ENCODE results near the gene RNF169.
"Not testable (repeated sequence)": the region's sequence is repeated elsewhere in the genome, so short reads cannot be mapped to it uniquely, and the experiment has no call there.

RNF169 gene

DNA sequence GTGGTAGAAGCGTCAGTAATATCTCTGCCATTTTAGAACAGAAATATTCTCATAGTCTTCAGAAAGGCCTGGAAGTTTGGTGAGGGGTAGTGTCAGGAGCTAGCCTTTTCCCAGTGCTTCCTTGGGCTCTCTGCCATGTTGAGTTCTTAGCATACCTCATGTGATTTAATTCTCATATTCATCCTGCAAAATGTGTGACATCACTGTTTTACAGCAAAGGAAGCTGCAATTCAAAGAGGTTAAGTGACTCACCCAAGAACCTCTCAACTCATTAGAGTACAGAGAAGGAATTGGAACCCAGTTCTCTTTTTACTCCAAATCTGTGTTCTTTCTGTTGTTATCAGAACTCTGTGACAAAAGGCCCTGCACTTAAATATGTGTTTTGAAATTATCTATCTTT is 72.1 kb downstream of the RNF169 start:
- DNase-seq (ENCODE audit: low spot score), result no peak

DNA sequence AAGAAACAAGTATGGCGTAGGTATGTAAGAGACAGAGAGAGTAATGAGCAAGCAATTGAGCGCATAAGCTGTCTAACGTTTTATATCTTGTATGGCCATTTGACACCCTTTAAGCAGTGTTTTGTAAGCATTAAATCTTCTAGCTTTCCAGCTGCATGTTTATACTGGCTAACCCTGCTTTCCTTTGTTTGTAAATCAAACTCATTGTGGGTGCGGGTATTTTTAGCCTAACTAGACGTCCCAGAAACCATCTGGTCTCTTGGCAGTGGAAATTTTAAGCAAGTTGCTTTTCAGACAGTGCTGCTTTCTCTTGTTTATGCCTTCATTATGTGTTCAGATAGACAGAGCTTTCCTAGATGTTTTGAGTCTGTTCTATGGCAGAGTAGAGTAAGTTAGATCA is 73.5 kb downstream of the RNF169 start:
- no peak for DNase-seq (ENCODE audit: low spot score)

DNA sequence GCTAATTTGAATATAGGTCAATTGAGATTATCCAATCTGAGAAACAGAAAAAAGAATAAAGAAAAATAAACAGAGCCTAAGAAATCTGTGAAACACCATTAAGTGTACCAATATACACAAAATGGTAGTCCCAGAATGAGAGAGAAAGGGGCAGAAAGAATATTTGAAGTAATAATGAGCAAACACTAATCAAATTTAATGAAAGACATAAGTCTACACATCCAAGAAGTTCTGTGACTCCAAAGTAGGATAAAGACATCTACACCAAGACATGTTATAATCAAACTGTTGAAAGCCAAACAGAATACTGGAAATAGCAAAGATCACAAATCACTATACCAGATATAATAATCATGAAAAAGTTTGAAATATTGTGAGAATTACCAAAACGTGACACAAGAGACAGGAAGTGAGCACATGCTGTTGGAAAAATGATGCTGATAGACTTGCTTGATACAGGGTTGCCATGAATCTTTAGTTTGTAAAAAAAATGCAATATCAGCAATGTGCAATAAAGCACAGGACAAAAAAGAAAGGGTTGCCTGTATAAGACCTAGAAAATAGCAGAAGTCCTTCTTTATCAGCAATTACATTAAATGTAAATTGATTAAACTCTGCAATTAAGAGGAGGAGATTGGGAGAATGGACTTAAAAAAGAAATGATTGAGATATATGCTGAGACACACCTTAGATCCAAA is 75.8 kb downstream of the RNF169 start:
- no peak for DNase-seq (ENCODE audit: low spot score)

DNA sequence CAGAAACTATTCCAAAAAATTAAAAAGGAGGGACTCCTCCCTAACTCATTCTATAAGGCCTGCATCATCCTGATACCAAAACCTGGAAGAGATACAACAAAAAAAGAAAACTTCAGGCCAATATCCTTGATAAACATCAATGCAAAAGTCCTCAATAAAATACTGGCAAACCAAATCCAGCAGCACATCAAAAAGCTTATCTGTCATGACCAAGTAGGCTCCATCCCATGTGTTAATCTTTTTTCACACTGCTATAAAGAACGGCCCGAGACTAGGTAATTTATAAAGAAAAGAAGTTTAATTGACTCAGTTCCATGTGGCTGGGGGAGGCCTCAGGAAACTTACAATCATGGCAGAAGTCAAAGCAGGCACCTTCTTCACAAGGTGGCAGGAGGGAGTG is 76.9 kb downstream of the RNF169 start:
- not testable (repeated sequence) for DNase-seq (ENCODE audit: low spot score)

DNA sequence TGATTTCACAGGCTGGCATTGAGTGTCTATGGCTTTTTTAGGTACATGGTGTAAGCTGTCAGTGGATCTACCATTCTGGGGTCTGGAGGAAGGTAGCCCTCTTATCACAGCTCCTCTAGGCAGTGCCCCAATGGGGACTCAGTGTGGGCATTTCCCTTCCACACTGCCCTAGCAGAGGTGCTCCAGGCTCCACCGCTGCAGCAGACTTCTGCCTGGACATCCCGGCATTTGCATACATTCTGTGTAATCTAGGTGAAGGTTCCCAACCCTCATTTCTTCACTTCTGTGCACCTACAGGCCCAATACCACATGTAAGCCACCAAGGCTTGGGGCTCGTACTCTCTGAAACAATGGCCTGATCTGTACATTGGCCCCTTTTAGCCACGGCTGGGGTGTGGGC is 78.3 kb downstream of the RNF169 start:
- no peak for DNase-seq (ENCODE audit: low spot score)

DNA sequence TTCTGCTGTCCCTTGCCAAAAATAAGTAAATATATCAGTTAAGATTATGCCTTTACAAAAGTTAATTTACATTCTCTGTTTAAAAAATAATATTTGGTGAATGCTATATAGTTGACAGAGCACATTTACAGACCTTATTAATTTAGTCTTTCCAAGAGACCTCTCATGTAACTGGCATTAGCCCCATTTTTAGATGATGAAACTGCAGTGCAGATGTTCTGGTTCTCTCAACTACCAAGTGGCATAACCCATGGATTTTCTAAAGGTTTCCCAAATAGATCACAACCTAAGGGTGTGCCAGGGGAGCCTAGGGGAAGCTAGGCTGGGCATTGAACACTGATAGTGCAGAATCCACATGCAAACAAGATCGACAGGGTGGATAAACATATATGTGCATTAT is 88.5 kb downstream of the RNF169 start:
- DNase-seq (ENCODE audit: low spot score), result no peak

DNA sequence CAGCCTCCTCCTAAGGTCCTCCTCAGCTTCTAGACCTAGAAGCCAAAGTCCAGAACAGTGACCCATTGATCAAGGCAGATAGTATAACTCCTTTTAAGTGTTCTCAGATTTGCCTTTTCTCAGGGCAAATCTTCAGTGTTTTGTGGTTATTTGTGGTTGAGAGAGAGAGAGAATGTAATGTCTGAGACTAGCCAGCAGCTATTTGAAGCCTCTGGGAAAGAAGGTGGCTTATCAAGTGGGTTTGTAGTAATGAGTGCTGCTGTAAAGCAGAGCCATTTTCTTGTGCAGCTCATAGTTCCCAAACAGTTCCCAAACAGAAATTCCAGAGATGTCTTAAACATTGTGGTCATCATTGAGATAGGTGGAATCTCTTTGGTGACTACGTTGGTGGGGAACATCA is 89.5 kb downstream of the RNF169 start:
- no peak for DNase-seq (ENCODE audit: low spot score)

DNA sequence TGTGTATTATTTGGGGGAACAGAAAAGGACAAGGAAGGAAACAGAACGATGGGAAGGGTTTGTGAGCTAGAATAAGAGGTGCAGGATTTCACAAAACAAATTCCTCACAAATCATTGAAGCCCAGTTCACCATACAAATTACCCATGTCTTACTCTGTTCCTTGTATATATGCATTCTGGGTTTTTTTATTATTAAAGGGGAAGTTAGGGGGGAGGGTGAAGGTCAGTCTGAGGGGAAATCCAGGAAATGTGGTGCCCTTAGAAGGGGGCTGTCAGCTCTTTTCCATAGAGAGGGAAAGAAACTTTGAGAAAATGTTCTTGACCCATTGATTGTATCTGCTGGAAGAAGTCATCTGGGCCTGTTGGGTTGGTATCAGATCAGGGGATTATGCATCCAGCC is 90.8 kb downstream of the RNF169 start:
- DNase-seq (ENCODE audit: low spot score), result no peak

DNA sequence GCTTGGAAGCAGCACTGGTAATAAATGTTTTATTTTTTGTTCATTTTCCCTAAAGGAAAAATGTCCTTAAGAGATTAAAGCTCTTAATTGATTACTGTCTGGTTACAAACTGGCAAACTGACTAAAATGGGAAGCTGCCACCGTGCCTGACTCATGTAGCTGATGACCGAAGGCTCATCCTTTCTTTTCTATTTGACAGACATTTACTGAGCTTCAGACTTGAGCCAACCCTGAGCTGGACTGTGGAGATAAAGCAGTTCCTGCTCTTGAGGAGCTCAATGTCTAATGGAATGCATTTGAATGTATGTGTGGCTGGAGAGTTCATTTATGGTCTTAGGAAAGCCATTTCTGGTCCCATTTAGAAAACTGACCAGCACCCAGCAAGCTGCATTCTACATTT is 91.3 kb downstream of the RNF169 start:
- DNase-seq (ENCODE audit: low spot score), result no peak

DNA sequence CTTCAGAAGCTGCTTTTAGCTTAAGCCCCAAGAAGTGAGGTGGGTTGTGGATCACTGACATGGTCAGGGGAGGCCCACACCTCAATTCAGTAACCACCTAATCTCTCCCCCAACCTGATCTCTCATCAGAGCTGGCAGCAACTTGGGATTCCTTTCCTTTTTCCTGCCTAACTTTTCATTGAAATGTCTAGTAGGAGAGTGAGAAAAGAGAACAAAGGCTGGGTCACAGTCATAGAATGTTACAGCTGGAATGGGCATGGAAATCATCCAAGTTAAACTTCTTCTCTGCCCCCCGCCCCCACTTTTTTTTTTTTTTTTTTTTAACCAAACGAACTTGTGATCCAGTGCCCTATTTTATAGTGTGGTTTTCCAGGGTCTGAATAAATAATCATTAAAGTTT is 91.8 kb downstream of the RNF169 start:
- no peak for DNase-seq (ENCODE audit: low spot score)

DNA sequence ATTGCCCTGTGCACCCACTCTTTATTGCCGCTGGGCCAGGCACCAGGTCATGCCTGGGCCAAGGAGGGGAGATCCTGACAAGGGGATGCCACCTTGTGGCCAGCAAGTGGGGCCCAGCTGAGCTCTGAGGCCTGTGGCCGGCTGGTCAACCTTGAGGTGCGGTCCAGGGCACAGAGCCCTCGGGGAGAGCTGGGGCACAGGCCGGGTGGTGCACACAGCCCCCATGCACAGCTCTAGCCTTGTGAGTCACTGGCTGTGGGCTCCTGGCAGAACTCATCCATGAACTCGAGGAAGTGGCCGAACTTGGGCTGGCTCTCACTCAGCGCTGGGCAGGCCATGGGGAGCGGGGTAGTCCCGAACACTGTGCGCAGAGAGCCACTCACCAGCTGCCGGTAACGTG is 94.3 kb downstream of the RNF169 start:
- DNase-seq (ENCODE audit: low spot score), result no peak

DNA sequence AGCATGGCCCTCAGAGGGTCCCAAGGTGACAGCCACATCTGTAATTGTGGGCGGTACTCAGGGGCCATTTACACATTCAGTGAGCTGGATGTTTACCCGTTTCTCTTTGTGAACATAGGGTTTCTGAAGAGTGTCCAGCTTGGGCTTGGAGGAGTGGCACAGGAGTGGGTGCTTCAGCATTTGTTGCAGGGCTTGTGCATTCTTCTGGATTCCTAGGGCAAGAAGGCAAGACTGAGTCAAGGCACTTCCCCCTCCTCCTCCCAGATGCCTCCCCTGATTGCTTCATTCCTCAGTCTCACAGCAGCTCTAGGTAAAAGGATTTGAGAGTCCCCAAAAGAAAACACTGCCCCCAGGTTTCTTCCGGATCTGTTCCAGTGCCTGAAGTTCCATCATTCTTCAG is 95.4 kb downstream of the RNF169 start:
- DNase-seq (ENCODE audit: low spot score), result no peak

DNA sequence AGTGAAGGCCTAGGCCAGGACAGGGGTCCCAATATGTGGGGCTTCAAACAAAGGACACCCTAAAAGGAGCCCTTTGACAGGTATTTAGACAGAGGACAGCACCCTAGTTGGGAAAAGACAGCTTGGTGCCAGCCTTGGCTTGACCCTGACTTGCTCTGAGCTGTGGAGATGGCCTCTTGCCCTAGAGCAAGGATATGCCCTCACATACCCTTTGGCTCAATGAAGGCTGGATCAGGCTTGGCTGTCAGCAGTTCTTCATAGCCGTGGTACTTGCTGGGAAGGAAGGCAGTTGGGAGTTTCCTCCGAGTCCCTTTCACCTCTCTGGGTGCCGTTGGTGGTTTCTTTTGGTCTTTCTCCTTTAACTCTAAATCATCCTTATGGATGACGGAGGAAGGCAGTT is 96.2 kb downstream of the RNF169 start:
- no peak for DNase-seq (ENCODE audit: low spot score)

DNA sequence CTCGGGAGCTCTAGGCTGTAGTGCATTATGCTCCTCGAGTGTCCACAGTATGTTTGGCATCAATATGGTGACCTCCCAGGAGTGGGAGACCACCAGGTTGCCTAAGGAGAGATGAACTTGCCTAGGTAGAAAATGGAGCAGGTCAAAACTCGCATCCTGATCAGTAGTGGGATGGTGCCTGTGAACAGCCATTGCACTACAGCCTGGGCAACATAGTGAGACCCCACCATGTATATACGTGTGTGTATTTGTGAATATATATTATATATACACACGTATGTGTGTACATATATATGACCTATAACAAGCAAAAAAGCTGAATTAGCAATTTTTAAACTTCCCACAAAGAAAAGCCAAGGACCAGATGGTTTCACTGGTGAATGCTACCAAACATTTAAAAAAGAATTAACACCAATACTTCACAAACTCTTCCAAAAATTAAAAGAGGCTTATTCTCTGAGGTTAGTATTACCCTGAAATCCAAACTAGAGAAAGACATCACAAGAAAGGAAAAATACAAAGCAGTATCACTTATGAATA is 97.4 kb downstream of the RNF169 start:
- DNase-seq (ENCODE audit: low spot score), result no peak

DNA sequence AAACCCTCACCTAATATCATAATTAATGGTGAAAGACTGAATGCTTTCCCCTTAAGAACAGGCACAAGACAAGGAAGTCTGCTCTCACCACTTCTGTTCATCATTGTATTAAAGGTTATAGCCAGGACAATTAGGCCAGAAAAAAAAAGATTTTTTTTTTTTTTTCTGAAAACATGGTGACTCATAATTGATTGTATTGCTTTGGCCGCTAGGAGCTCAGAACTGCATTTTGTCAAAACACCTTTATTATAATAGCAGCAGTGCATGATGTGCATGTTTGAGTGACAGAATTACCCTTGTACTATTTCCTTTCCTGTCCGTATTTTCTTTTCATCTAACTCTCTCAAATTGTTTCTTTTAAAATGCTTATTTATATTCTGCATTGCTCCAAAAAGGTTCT is 98.1 kb downstream of the RNF169 start:
- no peak for DNase-seq (ENCODE audit: low spot score)

DNA sequence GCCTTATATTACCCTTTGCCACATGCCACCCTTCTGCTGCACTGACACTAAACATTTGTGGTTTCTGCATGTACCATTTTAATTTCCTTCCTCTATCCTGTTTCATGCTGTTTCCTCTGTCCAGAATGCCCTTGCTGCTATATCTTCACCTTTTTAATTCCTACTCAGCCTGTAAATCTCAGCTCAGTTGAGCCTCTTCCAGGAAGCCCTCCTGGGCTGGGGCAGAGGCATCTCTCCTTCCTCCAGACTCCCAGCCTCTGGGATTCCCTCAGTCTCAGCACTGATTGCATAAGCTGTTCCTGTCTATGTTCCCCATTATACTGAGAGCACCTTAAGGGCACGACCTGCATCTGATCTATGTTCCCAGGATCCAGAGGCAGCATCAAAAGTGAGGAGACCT is 98.7 kb downstream of the RNF169 start:
- DNase-seq (ENCODE audit: low spot score), result no peak

DNA sequence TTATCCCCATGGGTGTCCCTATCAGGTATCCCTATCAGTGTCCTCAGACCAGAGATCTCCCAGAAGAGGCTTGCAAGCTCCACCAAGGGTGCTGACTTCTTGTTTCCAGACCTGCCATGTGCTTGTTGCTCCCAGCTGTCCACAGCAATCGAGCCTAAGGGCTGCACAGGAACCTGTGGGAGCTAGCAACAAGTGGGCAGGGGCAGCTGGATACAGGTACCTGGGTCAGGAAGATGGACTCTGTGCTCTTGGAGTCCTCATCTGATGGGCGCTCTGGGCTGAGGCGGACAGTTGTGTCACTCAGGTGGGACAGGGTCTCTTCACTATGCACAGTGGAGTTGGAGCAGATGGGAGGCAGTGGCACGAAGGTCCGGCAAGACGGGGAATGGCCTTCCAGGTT is 99.2 kb downstream of the RNF169 start:
- DNase-seq (ENCODE audit: low spot score), result no peak

DNA sequence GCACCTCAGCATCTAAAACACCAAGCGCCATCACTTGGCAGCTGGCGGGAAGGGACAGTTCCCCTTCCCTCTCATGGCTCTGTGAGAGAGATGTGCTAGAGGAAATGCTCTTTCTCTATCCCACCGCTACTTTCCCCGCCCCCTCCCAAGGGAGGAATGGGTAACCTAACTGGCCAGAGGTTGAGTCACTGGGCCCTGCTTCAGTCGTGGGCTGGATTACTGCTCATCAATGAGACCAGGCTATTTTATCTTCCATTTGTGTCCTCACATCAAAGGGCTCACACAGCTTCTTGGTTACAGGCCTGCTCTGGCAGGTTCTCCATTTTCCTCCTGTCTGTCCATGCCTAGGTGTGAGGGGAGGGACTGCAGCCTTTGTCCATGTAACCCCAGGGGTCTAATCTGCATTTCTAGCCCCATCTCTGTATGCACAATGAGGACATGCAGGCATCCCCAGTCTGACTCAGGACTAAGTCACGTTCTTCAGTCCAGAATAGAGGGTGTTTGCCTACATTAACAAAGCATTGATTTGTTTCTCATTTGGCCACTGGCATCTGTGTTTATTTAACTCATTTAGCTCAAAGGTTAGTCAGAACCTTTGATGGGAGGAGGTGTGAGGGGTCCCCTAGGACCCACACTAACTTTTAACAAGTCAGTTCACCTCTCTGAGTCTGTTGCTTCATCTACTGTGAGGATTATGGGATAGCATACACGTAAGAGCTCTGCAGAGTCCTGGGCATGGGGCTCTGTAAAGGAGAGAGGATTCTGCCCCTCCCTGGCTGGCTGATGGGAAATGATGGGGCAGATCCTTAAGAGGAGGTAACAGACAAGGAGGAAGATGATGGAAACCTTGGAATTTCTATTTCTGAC is 101.1 kb downstream of the RNF169 start:
- DNase-seq (ENCODE audit: low spot score), result no peak

DNA sequence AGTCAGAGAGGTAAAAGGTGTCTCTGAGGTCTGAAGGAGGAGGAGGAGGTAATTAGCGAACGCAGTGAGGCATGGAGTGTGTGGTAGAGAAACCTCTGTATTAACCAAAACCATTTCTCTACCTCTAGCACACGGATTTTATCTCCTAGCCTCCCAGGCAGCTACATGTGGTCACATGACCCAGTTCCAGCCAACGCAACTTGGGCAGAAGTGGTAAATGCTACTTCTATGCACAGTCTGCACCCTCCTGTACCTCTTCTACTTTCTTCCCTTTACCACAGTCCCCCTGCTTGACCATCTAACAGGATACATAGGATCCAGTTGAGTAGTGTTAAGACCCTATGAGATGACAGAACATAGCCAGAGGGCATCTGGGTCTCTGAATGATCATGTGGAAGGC is 104.6 kb downstream of the RNF169 start:
- DNase-seq (ENCODE audit: low spot score), result no peak

DNA sequence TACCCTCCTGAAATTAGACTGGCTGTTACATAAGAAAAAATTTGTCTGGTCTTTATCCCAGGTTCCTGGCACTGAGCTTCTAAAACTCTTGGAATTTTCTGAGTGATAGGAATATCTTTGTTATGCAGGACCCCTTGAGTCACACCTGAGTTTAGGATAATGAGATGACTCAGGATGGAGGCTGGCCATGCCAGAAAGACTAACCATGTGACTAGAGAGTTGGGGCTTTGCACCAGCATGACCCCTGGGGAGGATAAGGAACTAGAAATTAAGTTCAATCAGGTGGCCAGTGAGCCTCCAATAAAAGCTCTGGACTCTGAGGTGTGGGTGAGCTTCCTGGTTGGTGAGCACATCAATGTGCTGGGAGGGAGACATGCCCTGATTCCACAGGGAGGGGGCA is 112.1 kb downstream of the RNF169 start:
- DNase-seq (ENCODE audit: low spot score), result no peak

DNA sequence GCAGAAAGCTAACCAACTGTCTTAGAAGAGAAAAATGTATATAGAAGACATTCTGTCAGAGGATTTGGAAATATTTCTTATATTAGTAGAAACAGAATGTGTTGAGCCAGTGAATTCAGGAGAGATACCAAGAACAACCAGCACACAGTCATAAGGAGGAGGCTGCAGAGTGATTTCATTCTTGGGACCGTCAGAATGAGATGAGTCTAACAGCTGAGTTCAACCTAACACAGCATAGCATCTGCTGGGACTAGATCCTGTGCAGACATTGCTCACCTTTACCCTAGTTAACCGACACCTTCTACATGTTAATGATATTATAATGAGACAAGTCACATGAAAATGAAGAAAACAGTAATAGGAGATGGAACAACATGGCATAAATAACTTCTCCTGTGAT is 114.8 kb downstream of the RNF169 start:
- DNase-seq (ENCODE audit: low spot score), result no peak

DNA sequence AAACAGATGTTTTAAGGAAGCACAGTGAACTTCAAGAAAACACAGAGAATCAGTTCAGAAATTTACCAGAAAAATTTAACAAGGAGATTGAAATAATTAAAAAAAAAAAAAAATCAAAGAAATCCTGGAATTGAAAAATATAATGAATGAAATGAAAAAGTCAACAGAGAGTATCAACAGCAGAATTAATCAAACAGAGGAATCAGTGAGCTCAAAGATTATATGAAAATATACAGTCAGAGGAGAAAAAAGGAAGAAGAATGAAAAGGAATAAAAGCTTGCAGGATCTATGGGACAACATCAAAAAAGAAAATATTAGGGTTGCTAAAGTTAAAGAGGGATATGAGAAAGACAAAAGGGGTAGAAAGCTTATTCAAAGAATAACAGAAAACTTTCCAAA is 117.9 kb downstream of the RNF169 start:
- DNase-seq (ENCODE audit: low spot score), result no peak

DNA sequence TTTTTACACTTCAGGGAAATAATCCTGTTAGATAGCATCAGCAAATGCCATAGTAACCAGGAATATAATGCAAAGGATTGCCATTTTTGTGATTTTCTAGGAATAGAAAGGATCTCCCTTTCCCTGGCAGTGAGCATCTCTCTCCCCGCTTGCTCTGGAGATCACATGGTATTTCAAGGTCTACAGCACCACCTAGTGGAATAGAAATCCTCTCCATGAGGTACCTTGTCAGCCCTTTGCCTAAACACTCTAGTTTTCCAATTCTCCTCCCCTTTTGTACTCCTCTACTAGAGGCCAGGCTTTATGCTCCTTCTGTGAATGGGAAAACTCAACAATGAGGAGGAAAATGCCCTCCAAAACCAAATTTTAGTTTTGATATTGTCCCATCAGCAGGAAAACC is 121.8 kb downstream of the RNF169 start:
- DNase-seq (ENCODE audit: low spot score), result peak; percentile 79

DNA sequence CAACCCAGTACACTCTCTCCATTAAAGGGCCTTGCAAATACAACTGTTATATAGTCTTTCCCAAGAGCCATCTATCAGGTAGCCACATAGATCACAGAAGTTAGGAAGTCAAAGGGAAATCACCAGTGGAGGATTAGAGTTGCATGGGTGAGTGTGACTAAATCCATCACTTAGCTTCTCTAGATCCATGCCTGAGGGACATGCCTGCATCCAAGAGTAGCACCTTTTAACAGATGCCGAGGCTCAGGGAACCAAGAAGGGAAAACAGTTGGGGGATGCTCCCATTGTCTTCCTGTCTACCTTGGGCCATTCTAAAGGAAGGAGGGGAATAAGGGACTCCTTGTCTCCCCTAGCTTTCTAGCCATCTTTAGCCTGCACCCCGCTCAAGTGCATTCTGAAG is 122.4 kb downstream of the RNF169 start:
- no peak for DNase-seq (ENCODE audit: low spot score)
